Fibroblast of lung (primary cell): ENCODE results near the gene LRGUK. TPM values are rescaled to one million over a fixed set of nuclear protein-coding genes. Genes with fewer than 3 reads are reported as not detected.

ENCODE experiments used
- DNase-seq, 2 donors: peaks; one replicate each; pipeline versions ENCODE4 v3.0.0 to v3.0.0-alpha.2; 2010; ENCODE audit warnings: low read depth in 2 of 2
- H2AFZ ChIP-seq: 2 replicates; pipeline ENCODE4 v1.5.1; 2012; ENCODE audit warnings: low read length, control low read depth, inconsistent platforms
- H3K27ac ChIP-seq: 2 replicates; pipeline ENCODE4 v1.5.1; 2011; ENCODE audit warnings: low read length, control low read depth; ENCODE audit not compliant: insufficient read depth
- H3K27me3 ChIP-seq: 2 replicates; pipeline ENCODE4 v1.5.1; 2011; ENCODE audit warnings: mild to moderate bottlenecking, low read length; ENCODE audit not compliant: control insufficient read depth, insufficient read depth
- H3K36me3 ChIP-seq: 2 replicates; pipeline ENCODE4 v1.5.1; 2011; ENCODE audit warnings: low read length; ENCODE audit not compliant: control insufficient read depth, insufficient read depth
- H3K4me1 ChIP-seq: 2 replicates; pipeline ENCODE4 v1.5.1; 2011; ENCODE audit warnings: low read length; ENCODE audit not compliant: control insufficient read depth, insufficient read depth; ENCODE audit errors: extremely low read depth
- H3K4me2 ChIP-seq: 2 replicates; pipeline ENCODE4 v1.5.1; 2011; ENCODE audit warnings: low read length, control low read depth; ENCODE audit not compliant: insufficient read depth; ENCODE audit errors: extremely low read depth
- H3K4me3 ChIP-seq, 4 experiments: fragments of 200-600 bp in 1 of 4; sonication (generic) in 1 of 4; replicated peaks in 1 of 4; 2 replicates each; pipeline ENCODE4 v1.5.1; 2011 to 2016; ENCODE audit warnings: low read length in 4 of 4, low read depth in 3 of 4, mild to moderate bottlenecking in 3 of 4, control low read depth in 2 of 4, inconsistent platforms in 1 of 4, mixed read lengths in 1 of 4; ENCODE audit not compliant: insufficient read depth in 1 of 4; ENCODE audit errors: control extremely low read depth in 1 of 4
- H3K79me2 ChIP-seq: 2 replicates; pipeline ENCODE4 v1.5.1; 2012; ENCODE audit warnings: mild to moderate bottlenecking, low read length, inconsistent platforms; ENCODE audit not compliant: control insufficient read depth, insufficient read depth
- H3K9ac ChIP-seq: 2 replicates; pipeline ENCODE4 v1.5.1; 2011; ENCODE audit warnings: mild to moderate bottlenecking, low read length, control low read depth; ENCODE audit not compliant: insufficient read depth
- H3K9me3 ChIP-seq: 2 replicates; pipeline ENCODE4 v1.5.1; 2012; ENCODE audit warnings: low read depth, low read length; ENCODE audit not compliant: control insufficient read depth, insufficient read depth
- H4K20me1 ChIP-seq: 2 replicates; pipeline ENCODE4 v1.5.1; 2011; ENCODE audit warnings: low read length; ENCODE audit not compliant: control insufficient read depth, insufficient read depth; ENCODE audit errors: extremely low read depth
- CTCF ChIP-seq, 2 donors: IDR thresholded peaks in 1 of 2; conservative IDR thresholded peaks in 1 of 2; 1 replicate in 1 of 2; 2 replicates in 1 of 2; pipeline ENCODE4 v1.5.1; 2011 to 2012; ENCODE audit warnings: low read length in 2 of 2, control low read depth in 1 of 2, inconsistent platforms in 1 of 2, low read depth in 1 of 2, mild to moderate bottlenecking in 1 of 2
- EZH2 ChIP-seq: IDR thresholded peaks from 2 replicates; pipeline ENCODE4 v1.5.1; 2012; ENCODE audit warnings: low read length, control low read depth, mild to moderate bottlenecking; ENCODE audit errors: missing control alignments
- polyA plus RNA-seq, 2 donors: library from polyadenylated mRNA; depleted of rRNA in 1 of 2; stranded (reverse) in 1 of 2; unstranded in 1 of 2; fragments of >200 nt; gene quantifications; 2 replicates each; pipeline ENCODE4 v1.2.1, GENCODE V29; 2011 to 2012; ENCODE audit warnings: missing spikeins in 1 of 2
- total RNA-seq: library from RNA; depleted of rRNA; stranded (reverse); fragments of >200 nt; gene quantifications from 2 replicates; pipeline ENCODE4 v1.2.1, GENCODE V29; 2014

The LRGUK gene
- total and polyA plus RNA-seq, 2 donors (not counting 1 experiment from before 2014, with no cell fraction given) = 0.08 to 0.17 TPM

GRCh38 chr7:134081695-134082094 lies 45.4 kb upstream of the LRGUK start:
- no peak for DNase-seq
- H2AFZ ChIP-seq = no peak overlapping the region
- H3K27me3 ChIP-seq = no peaks in the 10 kb centered on the region
- no peak overlapping the region for H3K4me3 ChIP-seq
- no peak overlapping the region for H3K4me2 ChIP-seq
- no peak overlapping the region for H3K27ac ChIP-seq
- H3K9ac ChIP-seq = no peak overlapping the region
- H3K36me3 ChIP-seq = no peaks in the 10 kb centered on the region
- H3K9me3 ChIP-seq = no peaks in the 10 kb centered on the region
- no peaks in the 10 kb centered on the region for H3K79me2 ChIP-seq
- H4K20me1 ChIP-seq = no peaks in the 10 kb centered on the region
- H3K4me1 ChIP-seq = no peaks in the 10 kb centered on the region
- no peak for TF ChIP-seq CTCF (conservative IDR thresholded peaks at IDR 0.05 in 1 of 2, IDR thresholded peaks at IDR 0.05 in 1 of 2; ENCODE audit: low read depth in 1 of 2, low read length in 2 of 2)
- TF ChIP-seq EZH2 = no peak

GRCh38 chr7:134083766-134084487 lies 43.2 kb upstream of the LRGUK start:
- TF ChIP-seq EZH2 = no peak
- no peak for TF ChIP-seq CTCF (conservative IDR thresholded peaks at IDR 0.05 in 1 of 2, IDR thresholded peaks at IDR 0.05 in 1 of 2; ENCODE audit: low read depth in 1 of 2, low read length in 2 of 2)
- Histone ChIP-seq H4K20me1 (no peaks in the 10 kb centered on the region), H3K4me1 (no peaks in the 10 kb centered on the region), H3K4me2 (no peak overlapping the region), H3K36me3 (no peaks in the 10 kb centered on the region), H3K27ac (no peak overlapping the region), H3K9ac (no peak overlapping the region), H3K4me3 (no peak overlapping the region), H2AFZ (no peak overlapping the region), H3K79me2 (no peaks in the 10 kb centered on the region), H3K27me3 (no peaks in the 10 kb centered on the region), H3K9me3 (no peaks in the 10 kb centered on the region)
- DNase-seq = peak; percentile 4 to 38

GRCh38 chr7:134084488-134085144 lies 42.5 kb upstream of the LRGUK start:
- H2AFZ ChIP-seq = no peak overlapping the region
- no peaks in the 10 kb centered on the region for H4K20me1 ChIP-seq
- no peaks in the 10 kb centered on the region for H3K27me3 ChIP-seq
- TF ChIP-seq EZH2 (no peak), CTCF (conservative IDR thresholded peaks at IDR 0.05 in 1 of 2, IDR thresholded peaks at IDR 0.05 in 1 of 2; ENCODE audit: low read depth in 1 of 2, low read length in 2 of 2) (no peak)
- no peaks in the 10 kb centered on the region for H3K36me3 ChIP-seq
- no peak overlapping the region for H3K9ac ChIP-seq
- H3K4me2 ChIP-seq = no peak overlapping the region
- H3K27ac ChIP-seq = no peak overlapping the region
- DNase-seq = no peak
- no peak overlapping the region for H3K4me3 ChIP-seq
- no peaks in the 10 kb centered on the region for H3K9me3 ChIP-seq
- H3K4me1 ChIP-seq = no peaks in the 10 kb centered on the region
- H3K79me2 ChIP-seq = no peaks in the 10 kb centered on the region
